A673 (cell line): ENCODE results near the gene DLG5. TPM values are rescaled to one million over a fixed set of nuclear protein-coding genes. Genes with fewer than 3 reads are reported as not detected.

Source experiments
- BruUV-seq: library from RNA; stranded (reverse); fragments of 400-500 nt; replicated peaks from 2 replicates; lab custom pipeline; 2021; lab: Mats Ljungman, UMichigan
- CTCF ChIA-PET: fragments of 300-600 bp; sonication (Branson Sonifier 250); formaldehyde crosslinking; loops from one replicate; lab custom pipeline; 2022; ENCODE audit warnings: antibody characterized with exemption; lab: Charles Lee
- POLR2A ChIA-PET: fragments of 300-600 bp; sonication (Branson Sonifier 250); formaldehyde crosslinking; loops from one replicate; lab custom pipeline; 2022; ENCODE audit warnings: antibody characterized with exemption; ENCODE audit not compliant: low non-redundant PET; lab: Charles Lee
- DNase-seq: peaks from one replicate; pipeline ENCODE4 v3.0.0-alpha.2; 2015; ENCODE audit warnings: low spot score
- H3K27ac ChIP-seq: fragments of 200-600 bp; sonication (generic); 2 replicates; pipeline ENCODE4 v1.5.1; 2016; ENCODE audit warnings: mixed run types, low read depth, mild to moderate bottlenecking, mixed read lengths, antibody characterized with exemption, low read length; ENCODE audit not compliant: poor library complexity, severe bottlenecking
- H3K27me3 ChIP-seq: fragments of 200-600 bp; sonication (generic); replicated peaks from 2 replicates; pipeline ENCODE4 v1.6.1; 2017; ENCODE audit warnings: mixed run types, low read depth, mild to moderate bottlenecking, mixed read lengths, antibody characterized with exemption, low read length; ENCODE audit not compliant: insufficient read depth, poor library complexity
- H3K36me3 ChIP-seq: fragments of 200-600 bp; sonication (generic); 2 replicates; pipeline ENCODE4 v1.6.1; 2016; ENCODE audit warnings: mixed run types, mild to moderate bottlenecking, mixed read lengths, antibody characterized with exemption, low read length; ENCODE audit not compliant: insufficient read depth, poor library complexity, severe bottlenecking
- H3K4me1 ChIP-seq: fragments of 200-600 bp; sonication (generic); 2 replicates; pipeline ENCODE4 v1.6.1; 2017; ENCODE audit warnings: mixed run types, mild to moderate bottlenecking, mixed read lengths, antibody characterized with exemption, low read length; ENCODE audit not compliant: insufficient read depth, poor library complexity, severe bottlenecking
- H3K4me3 ChIP-seq: fragments of 200-600 bp; sonication (generic); 2 replicates; pipeline ENCODE4 v1.5.1; 2016; ENCODE audit warnings: low read depth, mixed run types, mild to moderate bottlenecking, mixed read lengths, low read length; ENCODE audit not compliant: poor library complexity, severe bottlenecking
- H3K9me3 ChIP-seq: fragments of 200-600 bp; sonication (generic); 2 replicates; pipeline ENCODE4 v1.6.1; 2016; ENCODE audit warnings: mixed run types, low read depth, mild to moderate bottlenecking, mixed read lengths, antibody characterized with exemption, low read length; ENCODE audit not compliant: poor library complexity, severe bottlenecking
- EZH2 ChIP-seq: fragments of 200-600 bp; sonication (generic); IDR thresholded peaks from 2 replicates; pipeline ENCODE4 v1.6.1; 2017; ENCODE audit warnings: borderline replicate concordance, low read depth, mild to moderate bottlenecking, mixed read lengths, antibody characterized with exemption, low read length; ENCODE audit not compliant: poor library complexity, severe bottlenecking
- intact Hi-C: fragments of 100-400 bp; cut with micrococcal nuclease; formaldehyde crosslinking; loops from one replicate; pipeline ENCODE4 v1.10.0; 2022; ENCODE audit not compliant: unreplicated experiment
- total RNA-seq: library from RNA; stranded (reverse); gene quantifications from 2 replicates; pipeline ENCODE4 v1.2.3, GENCODE V29; 2021
- TF ChIP-seq, protein P1 (sequence below): fragments of 300-800, 200-600 bp; sonication (generic); conservative IDR thresholded peaks from 2 replicates; pipeline ENCODE4 v1.5.1; 2017; ENCODE audit warnings: low read depth, mild to moderate bottlenecking, antibody characterized with exemption, low read length, moderate library complexity, mixed read lengths

Gene DLG5
- total RNA-seq, 1 experiment from 2014 or later: 44.0 TPM

DNA sequence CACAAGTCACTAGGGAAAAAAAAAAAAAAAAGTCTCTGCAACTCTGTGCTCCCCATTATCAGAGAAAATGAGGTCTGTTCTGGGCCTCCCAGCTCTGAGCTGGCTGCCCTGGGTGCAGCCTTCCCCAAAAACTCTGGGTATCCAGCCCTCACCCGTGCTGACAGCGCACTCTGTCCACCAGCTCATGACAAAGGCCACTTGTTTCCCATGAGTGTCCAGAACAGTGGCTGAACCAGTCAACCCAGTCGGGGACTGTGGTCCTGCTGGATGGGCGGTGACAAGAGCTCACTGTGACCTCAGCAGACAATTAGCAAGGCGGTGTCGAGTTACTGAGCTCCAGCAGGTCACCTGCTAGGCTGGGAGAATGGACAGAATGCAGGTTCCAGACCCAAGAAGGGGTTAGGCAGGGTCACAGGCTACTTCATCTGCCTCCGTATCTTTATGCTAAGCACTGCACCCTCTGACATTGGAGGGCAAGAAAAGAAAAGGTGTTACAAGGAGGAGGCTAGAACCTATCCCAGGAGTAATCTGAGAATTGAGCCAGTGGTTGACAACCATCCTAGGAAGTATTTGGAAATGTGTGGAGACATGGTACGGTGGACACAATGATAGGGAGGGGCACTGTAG is 37.2 kb downstream of the DLG5 start:
- H3K27ac ChIP-seq: no peak overlapping the region

GRCh38 chr10:77888356-77888703 is 38.2 kb downstream of the DLG5 start:
- Histone ChIP-seq H3K36me3 (no peaks in the 10 kb centered on the region), H3K9me3 (no peaks in the 10 kb centered on the region), H3K4me1 (peaks cover 29% of the 10 kb centered on the region), H3K27ac (peak overlapping the region; percentile 61), H3K4me3 (peak overlapping the region; percentile 21), H3K27me3 (no peaks in the 10 kb centered on the region)
- POLR2A ChIA-PET: no interaction called here
- no peak for TF ChIP-seq EZH2
- TF ChIP-seq, protein P1, sequence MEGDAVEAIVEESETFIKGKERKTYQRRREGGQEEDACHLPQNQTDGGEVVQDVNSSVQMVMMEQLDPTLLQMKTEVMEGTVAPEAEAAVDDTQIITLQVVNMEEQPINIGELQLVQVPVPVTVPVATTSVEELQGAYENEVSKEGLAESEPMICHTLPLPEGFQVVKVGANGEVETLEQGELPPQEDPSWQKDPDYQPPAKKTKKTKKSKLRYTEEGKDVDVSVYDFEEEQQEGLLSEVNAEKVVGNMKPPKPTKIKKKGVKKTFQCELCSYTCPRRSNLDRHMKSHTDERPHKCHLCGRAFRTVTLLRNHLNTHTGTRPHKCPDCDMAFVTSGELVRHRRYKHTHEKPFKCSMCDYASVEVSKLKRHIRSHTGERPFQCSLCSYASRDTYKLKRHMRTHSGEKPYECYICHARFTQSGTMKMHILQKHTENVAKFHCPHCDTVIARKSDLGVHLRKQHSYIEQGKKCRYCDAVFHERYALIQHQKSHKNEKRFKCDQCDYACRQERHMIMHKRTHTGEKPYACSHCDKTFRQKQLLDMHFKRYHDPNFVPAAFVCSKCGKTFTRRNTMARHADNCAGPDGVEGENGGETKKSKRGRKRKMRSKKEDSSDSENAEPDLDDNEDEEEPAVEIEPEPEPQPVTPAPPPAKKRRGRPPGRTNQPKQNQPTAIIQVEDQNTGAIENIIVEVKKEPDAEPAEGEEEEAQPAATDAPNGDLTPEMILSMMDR: no peak
- peak; percentile 74 for DNase-seq
- intact Hi-C loops: no loop called here
- BruUV-seq: no TSS peak
- CTCF ChIA-PET: no interaction called here

More for the DNA sequence above, 37.2 kb downstream of the DLG5 start:
- ChIA-PET CTCF (no interaction called here), POLR2A (no interaction called here)
- TF ChIP-seq, protein P1: no peak
- TF ChIP-seq EZH2: no peak
- Histone ChIP-seq H3K36me3 (no peaks in the 10 kb centered on the region), H3K9me3 (no peaks in the 10 kb centered on the region), H3K4me3 (no peak overlapping the region), H3K27me3 (no peaks in the 10 kb centered on the region), H3K4me1 (peaks cover 29% of the 10 kb centered on the region)
- intact Hi-C loops: no loop called here
- no TSS peak for BruUV-seq
- no peak for DNase-seq

- Histone ChIP-seq H3K9me3 (no peaks in the 10 kb centered on the region), H3K4me1 (peaks cover 29% of the 10 kb centered on the region), H3K27ac (peak overlapping the region; percentile 61), H3K4me3 (peak overlapping the region; percentile 21), H3K36me3 (no peaks in the 10 kb centered on the region), H3K27me3 (no peaks in the 10 kb centered on the region)
- peak; percentile 31 for DNase-seq
- ChIA-PET POLR2A (no interaction called here), CTCF (no interaction called here)
- TF ChIP-seq, protein P1: no peak
- no peak for TF ChIP-seq EZH2
- no TSS peak for BruUV-seq
- intact Hi-C loops: no loop called here
Observed at GRCh38 chr10:77887631-77888355, 38.8 kb downstream of the DLG5 start.
